ENCODE results near the gene CRLF3.
"Not testable (repeated sequence)": the region's sequence is repeated elsewhere in the genome, so short reads cannot be mapped to it uniquely, and the experiment has no call there.

Gene CRLF3

DNA sequence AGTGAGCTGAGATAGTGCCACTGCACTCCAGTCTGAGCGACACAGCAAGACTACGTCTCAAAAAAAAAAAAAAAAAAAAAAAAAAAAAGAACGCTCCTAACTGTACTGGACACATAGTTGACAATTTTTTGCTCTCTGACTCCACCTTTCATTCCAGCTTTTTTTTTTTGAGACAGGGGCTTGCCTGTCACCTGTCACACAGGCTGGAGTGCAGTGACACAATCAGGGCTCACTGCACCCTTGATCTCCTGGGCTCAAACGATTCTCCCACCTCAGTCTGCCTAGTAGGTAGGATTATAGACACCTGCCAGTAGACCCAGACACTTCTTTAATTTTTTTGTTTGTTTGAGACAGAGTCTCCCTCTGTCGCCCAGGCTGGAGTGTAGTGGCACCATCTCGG is 2.6 kb upstream of the CRLF3 start:
- CTCF ChIA-PET: interaction anchor here (0.8 kb wide), 1 partner anchor 486 kb away, joined by 3 read pairs; no protein-coding TSS in a partner anchor

GRCh38 chr17:30824002-30824355 is 513 bp downstream of the CRLF3 start:
- no peak for DNase-seq (ENCODE audit: low read depth, low spot score)
- POLR2A ChIA-PET: no interaction called here
- TF ChIP-seq CTCF (IDR thresholded peaks at IDR 0.05; ENCODE audit: insufficient read depth, low read length, missing control alignments): no peak
- CTCF ChIA-PET: interaction anchor here (0.7 to 3.7 kb wide), 13 partner anchors 9 to 715 kb away, joined by 3 to 18 read pairs (median 4); partner anchors contain the start of genes GOSR1 and RNF135
- H3K4me3 ChIP-seq (ENCODE audit: low read depth, low read length): peak overlapping the region; percentile 86

More for the DNA sequence above, 2.6 kb upstream of the CRLF3 start:
- no peak for DNase-seq (ENCODE audit: low read depth, low spot score)
- H3K4me3 ChIP-seq (ENCODE audit: low read depth, low read length): no peak overlapping the region
- POLR2A ChIA-PET: no interaction called here
- TF ChIP-seq CTCF (IDR thresholded peaks at IDR 0.05; ENCODE audit: insufficient read depth, low read length, missing control alignments): no peak

- no peak for DNase-seq (ENCODE audit: low read depth, low spot score)
- ChIA-PET CTCF (interaction anchor here (0.7 to 3.7 kb wide), 5 partner anchors 10 to 715 kb away, joined by 3 to 18 read pairs (median 4); no protein-coding TSS in a partner anchor), POLR2A (no interaction called here)
- H3K4me3 ChIP-seq (ENCODE audit: low read depth, low read length): peak overlapping the region; percentile 86
- TF ChIP-seq CTCF (IDR thresholded peaks at IDR 0.05; ENCODE audit: insufficient read depth, low read length, missing control alignments): no peak
These were observed 1.1 kb downstream of the CRLF3 start for GRCh38 chr17:30823421-30823820.

GRCh38 chr17:30822919-30823318 is 1.6 kb downstream of the CRLF3 start:
- DNase-seq (ENCODE audit: low read depth, low spot score); POLR2A ChIA-PET; H3K4me3 ChIP-seq (ENCODE audit: low read depth, low read length): not testable (repeated sequence)
- CTCF ChIA-PET: interaction anchor here (2.0 kb wide), 1 partner anchor 11 kb away, joined by 10 read pairs; no protein-coding TSS in a partner anchor

- no peak for DNase-seq (ENCODE audit: low read depth, low spot score)
- TF ChIP-seq CTCF (IDR thresholded peaks at IDR 0.05; ENCODE audit: insufficient read depth, low read length, missing control alignments): no peak
- no peak overlapping the region for H3K4me3 ChIP-seq (ENCODE audit: low read depth, low read length)
- POLR2A ChIA-PET: interaction anchor here (0.5 kb wide), 1 partner anchor 12 kb away, joined by 3 read pairs; no protein-coding TSS in a partner anchor
- CTCF ChIA-PET: no interaction called here
These were observed 2.4 kb downstream of the CRLF3 start for GRCh38 chr17:30821871-30822723.

DNA sequence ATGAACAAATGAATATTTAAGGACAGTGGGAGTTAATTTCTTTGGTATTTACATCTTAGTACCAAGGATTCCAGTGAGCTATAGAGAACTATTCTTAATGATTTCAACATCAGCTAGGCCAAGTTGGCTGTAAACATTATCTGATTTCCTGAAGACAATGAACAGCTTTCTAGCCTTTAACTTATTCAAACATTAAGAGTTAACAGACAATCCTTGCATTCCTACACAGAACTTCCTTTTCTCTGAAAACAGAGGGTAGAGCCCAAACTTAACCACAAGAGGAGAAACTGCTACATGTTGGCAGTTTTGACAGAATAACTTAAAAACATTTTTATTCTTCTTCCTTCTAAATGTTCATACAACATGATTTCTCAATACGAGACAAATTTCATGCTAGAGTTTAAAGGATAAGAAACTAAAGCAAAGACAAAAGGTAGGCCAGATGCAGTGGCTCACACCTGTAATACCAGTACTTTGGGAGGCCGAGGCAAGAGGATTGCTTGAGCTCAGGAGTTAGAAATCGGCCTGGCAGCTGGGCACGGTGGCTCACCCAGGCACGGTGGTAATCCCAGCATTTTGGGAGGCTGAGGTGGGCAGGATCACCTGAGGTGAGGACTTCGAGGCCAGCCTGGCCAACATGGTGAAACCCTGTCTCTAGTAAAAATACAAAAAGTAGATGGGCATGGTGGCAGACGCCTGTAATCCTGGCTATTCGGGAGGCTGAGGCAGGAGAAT is 4.4 kb downstream of the CRLF3 start:
- peak; percentile 31 for DNase-seq (ENCODE audit: low read depth, low spot score)
- H3K4me3 ChIP-seq (ENCODE audit: low read depth, low read length): no peak overlapping the region
- CTCF ChIA-PET: interaction anchor here (1.0 to 1.6 kb wide), 2 partner anchors 9 to 10 kb away, joined by 3 to 5 read pairs; no protein-coding TSS in a partner anchor
- no peak for TF ChIP-seq CTCF (IDR thresholded peaks at IDR 0.05; ENCODE audit: insufficient read depth, low read length, missing control alignments)
- POLR2A ChIA-PET: no interaction called here

Measured in AG04449 (cell line).